Activated naive CD8-positive, alpha-beta T cell (primary cell): ENCODE results near the gene SNX14.
A peak's percentile ranks its signal among the peaks of the same experiment; 100 is the strongest.
"Not testable (repeated sequence)": the region's sequence is repeated elsewhere in the genome, so short reads cannot be mapped to it uniquely, and the experiment has no call there.

Experiments used
- H3K27ac Mint-ChIP-seq: one replicate; pipeline ENCODE4 v1.8.0; 2021; ENCODE audit warnings: mixed read lengths
- H3K27me3 Mint-ChIP-seq: one replicate; pipeline ENCODE4 v1.8.0; 2021; ENCODE audit warnings: mixed read lengths
- H3K36me3 Mint-ChIP-seq: one replicate; pipeline ENCODE4 v1.8.0; 2021; ENCODE audit warnings: mixed read lengths
- H3K4me1 Mint-ChIP-seq: one replicate; pipeline ENCODE4 v1.8.0; 2021; ENCODE audit warnings: low read depth, mixed read lengths
- H3K4me3 Mint-ChIP-seq: one replicate; pipeline ENCODE4 v1.8.0; 2021; ENCODE audit warnings: mild to moderate bottlenecking, mixed read lengths
- H3K9me3 Mint-ChIP-seq: one replicate; pipeline ENCODE4 v1.8.0; 2021; ENCODE audit warnings: low read depth, mixed read lengths

SNX14 gene

DNA sequence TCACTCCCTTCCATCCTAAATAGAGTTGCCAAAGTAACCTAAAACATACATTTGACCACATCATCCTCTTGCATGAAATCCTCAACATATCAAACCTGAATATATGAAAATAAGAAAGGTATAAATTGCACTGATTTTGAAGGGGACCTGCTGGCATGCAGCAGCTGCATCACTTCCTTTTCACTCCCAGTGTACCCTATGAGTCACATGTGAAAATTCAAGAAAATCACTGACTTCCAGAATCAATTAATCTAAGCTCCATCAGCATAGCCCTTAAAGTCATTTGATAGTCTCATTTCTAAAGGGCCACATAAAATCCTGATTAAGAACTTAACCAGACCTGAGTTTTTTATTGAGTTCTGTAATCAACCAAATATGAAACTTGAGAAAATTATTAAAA lies 24.3 kb downstream of the SNX14 start:
- Mint-ChIP-seq H3K9me3 (no peaks in the 10 kb centered on the region), H3K4me1 (peaks cover 2% of the 10 kb centered on the region), H3K27me3 (no peaks in the 10 kb centered on the region), H3K36me3 (peaks cover 9% of the 10 kb centered on the region), H3K27ac (no peak overlapping the region), H3K4me3 (no peak overlapping the region)

DNA sequence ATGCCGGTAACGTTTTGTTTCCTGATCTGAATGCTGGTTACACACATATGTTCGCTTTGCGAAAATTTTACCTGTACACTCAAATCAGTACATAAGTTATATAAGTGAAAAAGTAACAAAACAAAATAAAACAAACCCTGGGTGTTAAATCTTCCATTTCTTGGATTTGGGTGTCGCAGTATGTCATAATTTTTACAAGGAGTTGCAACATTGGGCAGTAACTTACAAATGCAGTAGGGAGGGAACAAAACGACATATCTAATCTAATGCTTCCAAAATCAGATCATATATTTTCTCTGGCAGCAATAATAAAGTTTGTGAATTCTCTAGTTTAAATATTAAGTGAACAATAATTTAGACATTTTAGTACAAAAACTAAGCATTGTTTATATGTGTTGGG lies 25.2 kb downstream of the SNX14 start:
- Mint-ChIP-seq H3K27ac (no peak overlapping the region), H3K9me3 (no peaks in the 10 kb centered on the region), H3K27me3 (no peaks in the 10 kb centered on the region), H3K4me3 (no peak overlapping the region), H3K36me3 (peaks cover 11% of the 10 kb centered on the region), H3K4me1 (peaks cover 2% of the 10 kb centered on the region)

DNA sequence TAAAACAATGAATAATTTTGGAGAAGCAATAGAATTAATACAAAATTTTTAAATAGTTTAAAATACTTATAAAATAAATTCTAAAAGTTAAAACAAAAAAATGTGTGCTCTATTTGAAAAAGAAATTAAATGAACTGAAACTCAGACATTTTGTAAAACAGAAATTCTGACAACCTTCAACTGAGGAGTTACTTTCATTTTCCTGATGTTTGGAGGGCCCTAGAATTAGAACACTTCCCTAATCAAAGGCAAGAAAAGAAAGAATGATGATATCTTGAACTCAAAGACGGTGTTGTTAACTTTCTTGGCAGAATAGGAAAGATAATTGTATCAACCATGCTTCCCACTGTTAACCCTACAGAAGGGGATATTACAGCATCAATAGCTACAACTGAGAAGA lies 27.9 kb downstream of the SNX14 start:
- H3K27ac Mint-ChIP-seq, result no peak overlapping the region
- H3K4me1 Mint-ChIP-seq, result peaks cover 2% of the 10 kb centered on the region
- no peaks in the 10 kb centered on the region for H3K27me3 Mint-ChIP-seq
- H3K9me3 Mint-ChIP-seq, result no peaks in the 10 kb centered on the region
- peaks cover 20% of the 10 kb centered on the region for H3K36me3 Mint-ChIP-seq
- no peak overlapping the region for H3K4me3 Mint-ChIP-seq

DNA sequence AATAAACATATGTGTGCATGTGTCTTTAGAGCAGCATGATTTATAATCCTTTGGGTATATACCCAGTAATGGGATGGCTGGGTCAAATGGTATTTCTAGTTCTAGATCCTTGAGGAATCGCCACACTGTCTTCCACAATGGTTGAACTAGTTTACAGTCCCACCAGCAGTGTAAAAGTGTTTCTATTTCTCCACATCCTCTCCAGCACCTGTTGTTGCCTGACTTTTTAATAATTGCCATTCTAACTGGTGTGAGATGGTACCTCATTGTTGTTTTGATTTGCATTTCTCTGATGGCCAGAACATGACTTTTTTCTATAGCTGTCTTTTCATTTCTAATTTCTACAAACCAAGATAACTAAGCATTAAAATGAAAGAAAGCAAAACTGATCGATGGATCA lies 29.4 kb downstream of the SNX14 start:
- H3K27me3 Mint-ChIP-seq, H3K27ac Mint-ChIP-seq, H3K4me1 Mint-ChIP-seq, H3K9me3 Mint-ChIP-seq, H3K4me3 Mint-ChIP-seq: not testable (repeated sequence)
- peaks cover 20% of the 10 kb centered on the region for H3K36me3 Mint-ChIP-seq

DNA sequence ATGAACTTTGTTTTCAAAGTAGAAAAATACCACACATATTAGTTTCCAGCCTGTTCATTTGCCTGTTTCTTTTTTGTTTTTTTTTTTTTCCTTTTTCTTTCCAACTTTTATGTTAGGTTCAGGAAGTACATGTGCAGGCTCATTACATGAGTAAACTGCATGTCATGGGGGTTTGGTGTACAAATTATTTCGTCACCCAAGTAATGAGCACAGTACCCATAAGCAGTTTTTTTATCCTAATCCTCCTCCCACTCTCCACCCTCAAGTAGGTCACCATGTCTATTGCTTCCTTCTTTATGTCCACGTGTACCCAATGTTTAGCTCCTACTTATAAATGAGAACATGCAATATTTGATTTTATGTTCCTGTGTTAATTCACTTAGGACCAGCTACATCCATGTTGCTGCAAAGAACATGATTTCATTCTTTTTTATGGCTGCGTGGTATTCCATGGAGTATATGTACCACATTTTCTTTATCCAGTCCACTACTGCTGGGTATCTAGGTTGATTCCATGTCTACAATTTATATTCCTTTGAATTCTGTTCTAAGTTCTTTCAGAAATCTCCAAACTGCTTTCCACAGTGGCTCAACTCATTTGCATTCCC lies 31.8 kb downstream of the SNX14 start:
- Mint-ChIP-seq H3K4me3 (no peak overlapping the region), H3K4me1 (no peaks in the 10 kb centered on the region), H3K36me3 (peaks cover 18% of the 10 kb centered on the region), H3K27ac (no peak overlapping the region), H3K9me3 (no peaks in the 10 kb centered on the region), H3K27me3 (no peaks in the 10 kb centered on the region)

DNA sequence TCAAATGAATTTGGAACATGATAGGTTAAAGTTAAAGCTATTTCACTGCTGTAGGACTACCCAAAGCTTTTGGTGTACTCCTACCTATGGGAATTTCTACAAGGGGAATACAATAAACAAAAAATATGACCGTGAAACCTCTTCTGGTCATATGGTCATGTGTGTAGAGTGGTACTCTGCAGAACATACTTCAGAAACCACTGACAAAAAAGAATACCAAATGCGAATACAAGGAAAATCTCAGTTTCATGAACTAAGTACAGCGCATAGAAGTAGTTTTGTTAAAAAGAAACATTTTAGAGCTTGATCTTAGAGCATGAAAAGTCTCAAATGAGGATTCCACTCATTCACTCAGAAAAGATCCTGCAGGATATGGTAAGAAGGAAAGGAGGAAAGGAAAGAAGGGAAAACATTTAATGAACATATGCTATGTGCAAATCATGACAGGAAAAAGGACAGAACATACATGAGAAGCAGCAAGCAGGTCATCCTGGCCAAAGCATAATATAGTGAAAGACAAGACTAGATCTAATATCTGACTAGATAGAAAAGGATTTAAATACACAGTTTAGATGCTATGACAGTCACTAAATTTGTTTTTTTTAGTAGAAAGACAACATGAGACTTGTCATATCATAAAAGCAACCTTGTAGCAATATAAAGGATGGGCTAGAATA lies 36.5 kb downstream of the SNX14 start:
- Mint-ChIP-seq H3K27me3 (no peaks in the 10 kb centered on the region), H3K9me3 (no peaks in the 10 kb centered on the region), H3K36me3 (peaks cover 10% of the 10 kb centered on the region), H3K4me3 (no peak overlapping the region), H3K4me1 (no peaks in the 10 kb centered on the region), H3K27ac (peak overlapping the region; percentile 4)

DNA sequence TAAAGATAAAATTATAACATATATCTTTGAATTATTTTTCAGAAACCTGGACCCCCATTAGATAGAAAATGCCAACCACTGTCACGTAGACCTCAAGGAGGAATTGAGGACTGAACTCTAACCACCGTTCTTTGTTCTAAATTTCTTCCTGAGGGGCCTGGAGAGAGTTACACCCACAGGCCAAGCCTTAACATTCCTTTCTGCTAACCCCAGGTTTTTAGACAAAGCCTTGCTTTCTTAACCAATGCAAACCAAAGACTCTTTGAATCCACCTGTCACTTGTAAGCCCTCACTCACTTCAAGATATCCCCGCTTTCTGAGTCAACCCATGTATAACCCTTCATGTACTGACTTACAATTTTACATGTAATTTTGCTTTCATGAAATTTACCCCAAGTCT lies 41.0 kb downstream of the SNX14 start:
- Mint-ChIP-seq H3K4me3 (no peak overlapping the region), H3K4me1 (no peaks in the 10 kb centered on the region), H3K27me3 (no peaks in the 10 kb centered on the region), H3K9me3 (no peaks in the 10 kb centered on the region), H3K27ac (no peak overlapping the region), H3K36me3 (peaks cover 15% of the 10 kb centered on the region)

DNA sequence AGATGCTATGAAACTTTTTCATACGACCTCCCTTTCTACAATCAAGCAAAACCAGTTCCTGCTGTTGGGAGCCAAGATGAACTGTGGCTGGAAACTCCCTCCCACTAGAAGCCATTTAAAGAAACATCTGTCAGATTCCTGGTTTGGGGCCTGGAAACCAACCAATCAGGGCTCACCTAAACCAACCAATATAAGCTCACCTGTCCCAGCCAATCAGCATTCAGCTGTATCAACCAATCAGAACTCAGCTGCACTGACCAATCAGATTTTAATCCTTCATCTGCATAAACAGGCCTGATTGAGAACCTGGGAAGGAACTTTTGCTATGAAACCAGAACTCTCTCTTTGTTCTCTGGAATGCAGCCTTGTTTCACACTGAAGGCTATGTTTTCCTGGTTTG lies 42.4 kb downstream of the SNX14 start:
- Mint-ChIP-seq H3K36me3 (peaks cover 17% of the 10 kb centered on the region), H3K4me1 (no peaks in the 10 kb centered on the region), H3K27ac (no peak overlapping the region), H3K9me3 (no peaks in the 10 kb centered on the region), H3K27me3 (no peaks in the 10 kb centered on the region), H3K4me3 (no peak overlapping the region)

DNA sequence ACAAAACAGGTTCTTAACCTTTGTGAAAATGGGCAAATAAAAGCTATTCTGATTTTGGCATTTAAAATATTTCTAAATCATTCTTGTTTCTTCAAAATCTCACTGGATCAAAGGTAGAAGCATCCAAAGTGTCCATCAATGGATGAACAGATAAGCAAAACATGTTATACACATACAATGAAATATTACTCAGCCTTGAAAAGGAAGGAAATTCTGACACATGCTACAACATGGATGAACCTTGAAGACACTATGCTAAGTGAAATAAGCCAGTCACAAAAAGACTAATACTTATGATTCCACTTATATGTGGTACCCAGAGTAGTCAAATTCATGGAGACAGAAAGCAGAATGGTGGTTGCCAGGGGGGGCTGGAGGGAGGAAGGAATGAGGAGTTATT lies 45.9 kb downstream of the SNX14 start:
- H3K36me3 Mint-ChIP-seq, result peaks cover 13% of the 10 kb centered on the region
- no peak overlapping the region for H3K27ac Mint-ChIP-seq
- no peak overlapping the region for H3K4me3 Mint-ChIP-seq

DNA sequence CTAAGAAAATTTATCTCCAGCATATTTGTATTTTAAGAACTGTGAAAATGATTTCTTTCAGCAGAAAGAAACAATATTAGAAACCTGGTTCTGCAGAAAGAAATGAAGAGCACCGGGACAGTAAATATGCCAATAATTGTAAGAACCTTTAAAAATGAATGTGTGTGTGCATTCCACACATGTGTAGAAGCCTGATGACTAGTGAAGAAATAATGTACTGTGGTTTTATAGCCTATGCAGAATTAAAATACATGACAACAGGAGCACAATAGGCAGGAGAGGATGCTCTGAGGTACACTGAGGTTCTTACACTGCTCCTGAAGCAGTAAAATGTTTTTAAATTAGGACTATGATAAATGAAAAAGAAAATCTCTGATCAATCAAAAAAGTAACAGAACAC lies 48.9 kb downstream of the SNX14 start:
- no peak overlapping the region for H3K27ac Mint-ChIP-seq
- H3K4me3 Mint-ChIP-seq, result no peak overlapping the region
- peaks cover 6% of the 10 kb centered on the region for H3K36me3 Mint-ChIP-seq
- no peaks in the 10 kb centered on the region for H3K27me3 Mint-ChIP-seq
- no peaks in the 10 kb centered on the region for H3K9me3 Mint-ChIP-seq
- H3K4me1 Mint-ChIP-seq, result no peaks in the 10 kb centered on the region

More for the DNA sequence above, 45.9 kb downstream of the SNX14 start:
- Mint-ChIP-seq H3K4me1 (no peaks in the 10 kb centered on the region), H3K9me3 (no peaks in the 10 kb centered on the region), H3K27me3 (no peaks in the 10 kb centered on the region)

DNA sequence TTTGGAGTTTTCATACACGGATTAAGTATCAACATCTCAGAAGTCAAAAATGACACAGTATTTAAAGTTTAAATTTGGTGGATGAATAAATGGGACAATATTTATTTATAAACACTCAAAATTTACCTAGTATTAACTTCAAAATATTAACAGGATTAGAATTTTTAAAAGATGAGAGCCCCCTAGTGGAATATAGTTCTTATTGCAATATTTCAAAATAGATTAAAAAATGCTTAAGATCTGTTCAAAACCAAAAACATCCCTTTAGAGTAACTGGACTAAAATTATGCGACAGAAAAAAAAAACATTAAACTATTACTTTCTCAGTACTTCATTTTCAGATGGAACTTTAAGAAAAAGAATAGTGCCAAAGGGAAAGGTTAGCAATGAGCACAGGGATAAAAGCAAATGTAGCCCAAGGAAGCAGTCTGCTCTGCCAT lies 56.6 kb downstream of the SNX14 start:
- H3K4me3 Mint-ChIP-seq, result no peak overlapping the region
- no peaks in the 10 kb centered on the region for H3K27me3 Mint-ChIP-seq
- H3K36me3 Mint-ChIP-seq, result peaks cover 7% of the 10 kb centered on the region
- H3K9me3 Mint-ChIP-seq, result no peaks in the 10 kb centered on the region
- H3K4me1 Mint-ChIP-seq, result peaks cover 2% of the 10 kb centered on the region
- H3K27ac Mint-ChIP-seq, result no peak overlapping the region

DNA sequence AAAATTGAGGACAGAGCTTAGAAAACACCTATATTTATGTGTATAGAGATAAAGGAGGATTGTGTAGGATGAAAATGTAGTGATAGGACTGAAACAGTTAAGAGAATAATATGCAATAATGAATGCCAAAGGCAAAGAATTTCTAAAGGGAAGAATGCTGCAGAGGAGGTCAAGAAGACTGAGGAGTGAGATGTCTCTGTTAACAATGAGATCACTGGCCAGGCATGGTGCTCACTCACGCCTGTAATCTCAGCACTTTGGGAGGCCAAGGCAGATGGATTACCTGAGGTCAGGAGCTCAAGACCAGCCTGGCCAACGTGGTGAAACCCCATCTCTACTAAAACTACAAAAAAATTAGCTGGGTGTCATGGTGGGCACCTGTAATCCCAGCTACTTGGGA lies 69.4 kb downstream of the SNX14 start:
- not testable (repeated sequence) for H3K4me1 Mint-ChIP-seq, H3K9me3 Mint-ChIP-seq, H3K4me3 Mint-ChIP-seq, H3K27me3 Mint-ChIP-seq
- peak overlapping the region; percentile 11 for H3K27ac Mint-ChIP-seq
- peaks cover 17% of the 10 kb centered on the region for H3K36me3 Mint-ChIP-seq

DNA sequence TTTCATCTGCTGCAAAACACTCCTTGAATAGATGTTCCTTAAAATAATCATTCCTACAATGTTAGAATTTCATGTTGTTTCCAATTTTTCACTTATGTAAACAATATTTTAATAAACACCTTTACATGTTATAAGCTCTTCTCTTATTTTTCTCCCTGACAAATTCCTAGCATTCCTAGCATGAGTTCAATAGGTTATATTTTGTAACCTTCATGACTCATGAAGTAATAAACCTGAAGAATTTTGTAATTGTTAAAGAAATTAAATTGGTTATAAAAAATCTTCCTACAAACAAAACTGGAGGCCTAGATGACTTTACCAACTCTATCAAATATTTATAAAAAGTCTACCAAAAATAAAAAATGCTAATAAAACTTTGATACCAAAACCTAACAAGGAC lies 77.5 kb downstream of the SNX14 start:
- no peaks in the 10 kb centered on the region for H3K4me1 Mint-ChIP-seq
- H3K36me3 Mint-ChIP-seq, result peaks cover 14% of the 10 kb centered on the region
- H3K27ac Mint-ChIP-seq, result no peak overlapping the region
- no peaks in the 10 kb centered on the region for H3K27me3 Mint-ChIP-seq
- H3K4me3 Mint-ChIP-seq, result no peak overlapping the region
- no peaks in the 10 kb centered on the region for H3K9me3 Mint-ChIP-seq

DNA sequence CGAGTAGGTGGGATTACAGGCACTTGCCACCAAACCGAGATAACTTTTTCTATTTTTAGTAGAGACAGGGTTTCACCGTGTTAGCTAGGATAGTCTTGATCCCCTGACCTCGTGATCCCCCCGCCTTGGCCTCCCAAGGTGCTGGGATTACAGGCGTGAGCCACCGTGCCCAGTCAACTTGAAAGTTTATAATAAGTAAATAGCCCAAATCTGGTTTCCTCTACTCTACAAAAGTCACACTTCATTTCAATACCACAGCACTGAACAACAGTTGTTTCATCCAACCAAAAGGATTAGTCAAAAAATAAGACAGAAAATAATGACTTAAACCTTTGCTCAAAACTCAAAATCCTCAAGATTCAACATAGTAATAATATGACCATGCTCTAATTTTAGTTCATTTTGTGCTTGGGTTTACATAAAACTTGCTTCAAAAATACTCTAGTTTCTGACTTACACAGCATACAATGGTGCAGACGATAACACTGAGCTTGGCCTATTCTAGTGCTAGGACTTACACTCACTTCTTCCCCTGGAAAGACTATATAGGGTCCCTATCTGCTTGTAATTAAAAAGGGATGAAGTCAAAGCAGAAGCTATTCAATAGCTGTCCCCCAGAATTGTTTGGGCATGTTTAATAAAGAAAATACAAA lies 87.1 kb downstream of the SNX14 start:
- no peaks in the 10 kb centered on the region for H3K9me3 Mint-ChIP-seq
- H3K4me1 Mint-ChIP-seq, result no peaks in the 10 kb centered on the region
- H3K27ac Mint-ChIP-seq, result no peak overlapping the region
- no peaks in the 10 kb centered on the region for H3K27me3 Mint-ChIP-seq
- peaks cover 15% of the 10 kb centered on the region for H3K36me3 Mint-ChIP-seq
- no peak overlapping the region for H3K4me3 Mint-ChIP-seq

DNA sequence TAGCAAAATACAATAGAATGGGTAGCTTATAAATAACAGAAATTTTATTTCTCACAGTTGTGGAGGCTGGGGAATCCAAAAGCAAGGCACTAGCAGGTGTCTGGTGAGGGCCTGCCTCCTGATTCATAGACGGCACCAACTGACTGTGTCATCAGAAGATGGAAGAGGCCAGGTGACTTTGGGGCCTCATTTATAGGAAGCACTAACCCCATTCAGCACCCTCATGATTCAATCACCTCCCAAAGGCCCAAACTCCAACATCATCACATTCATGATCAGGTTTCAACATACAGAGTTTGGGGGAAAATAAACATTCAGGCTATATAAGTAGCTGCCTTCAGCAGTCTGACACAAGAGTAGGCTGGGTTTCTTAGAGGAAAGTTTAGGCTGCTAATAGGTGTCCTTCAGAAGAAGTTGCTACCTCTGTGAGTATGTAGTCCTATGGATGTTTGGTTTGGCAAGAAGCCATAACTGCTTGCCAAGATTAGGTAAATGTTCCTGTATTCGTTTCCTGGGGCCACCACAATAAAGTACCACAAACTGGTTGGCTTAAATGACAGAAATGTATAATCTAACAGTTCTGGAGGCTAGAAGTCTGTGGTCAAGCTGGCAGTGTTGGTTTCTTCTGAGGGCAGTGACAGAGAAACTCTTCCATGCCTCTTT lies 94.9 kb downstream of the SNX14 start:
- Mint-ChIP-seq H3K4me3 (no peak overlapping the region), H3K9me3 (no peaks in the 10 kb centered on the region), H3K4me1 (peaks cover 15% of the 10 kb centered on the region), H3K27ac (no peak overlapping the region), H3K36me3 (peaks cover 20% of the 10 kb centered on the region), H3K27me3 (no peaks in the 10 kb centered on the region)
